GM12891 (cell line): ENCODE results near the gene GADD45G.

Source experiments
- DNase-seq: peaks from one replicate; pipeline ENCODE4 v3.0.0; 2011; ENCODE audit warnings: low spot score; ENCODE audit not compliant: insufficient read length
- FAIRE-seq: peaks from 2 replicates; lab custom pipeline; 2011; peaks lifted over from hg19 to GRCh38; lab: Jason Lieb, UNC
- PAX5 ChIP-seq: IDR thresholded peaks from 2 replicates; pipeline ENCODE4 v1.6.1; 2011; ENCODE audit warnings: low read length, moderate library complexity, mild to moderate bottlenecking; ENCODE audit not compliant: insufficient read depth, severe bottlenecking
- POLR2A ChIP-seq: IDR thresholded peaks from 2 replicates; pipeline ENCODE4 v1.6.1; 2011; ENCODE audit warnings: low read depth, low read length, control low read depth
- POLR2AphosphoS5 ChIP-seq: IDR thresholded peaks from 2 replicates; pipeline ENCODE4 v1.6.1; 2011; ENCODE audit warnings: low read depth, low read length, control low read depth
- POU2F2 ChIP-seq: IDR thresholded peaks from 2 replicates; pipeline ENCODE4 v1.6.1; 2011; ENCODE audit warnings: low read depth, mild to moderate bottlenecking, control low read depth, low read length, moderate library complexity
- SPI1 ChIP-seq: IDR thresholded peaks from 2 replicates; pipeline ENCODE4 v1.6.1; 2011; ENCODE audit warnings: low read depth, low read length, control low read depth
- TAF1 ChIP-seq: IDR thresholded peaks from 2 replicates; pipeline ENCODE4 v1.6.1; 2011; ENCODE audit warnings: low read depth, low read length, control low read depth

Gene GADD45G

GRCh38 chr9:89567649-89568048 is 37.2 kb upstream of the GADD45G start:
- no peak for DNase-seq
- no peak for FAIRE-seq
- TF ChIP-seq TAF1 (no peak), SPI1 (no peak), PAX5 (no peak), POU2F2 (no peak)

DNA sequence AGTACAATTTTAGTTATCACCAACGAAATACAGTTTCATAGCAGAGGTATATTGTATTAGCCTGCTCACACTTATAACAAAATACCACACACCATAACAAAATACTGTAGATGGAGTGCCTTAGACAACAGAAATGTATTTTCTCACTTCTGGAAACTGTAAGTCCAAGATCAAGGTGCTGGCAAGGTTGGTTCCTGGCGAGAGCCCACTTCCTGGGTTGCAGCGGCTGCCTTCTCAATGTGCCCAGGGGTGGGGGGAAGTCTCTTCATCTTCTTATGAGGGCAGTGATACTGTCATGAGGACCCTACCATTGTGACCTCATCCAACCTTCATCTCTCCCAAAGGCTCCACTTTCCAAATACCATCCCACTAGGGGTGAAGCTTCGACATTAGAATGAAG is 30.5 kb upstream of the GADD45G start:
- no peak for DNase-seq
- no peak for FAIRE-seq
- no peak for TF ChIP-seq POLR2AphosphoS5
- TF ChIP-seq POU2F2: no peak
- no peak for TF ChIP-seq TAF1
- no peak for TF ChIP-seq SPI1
- TF ChIP-seq POLR2A: no peak
- no peak for TF ChIP-seq PAX5

DNA sequence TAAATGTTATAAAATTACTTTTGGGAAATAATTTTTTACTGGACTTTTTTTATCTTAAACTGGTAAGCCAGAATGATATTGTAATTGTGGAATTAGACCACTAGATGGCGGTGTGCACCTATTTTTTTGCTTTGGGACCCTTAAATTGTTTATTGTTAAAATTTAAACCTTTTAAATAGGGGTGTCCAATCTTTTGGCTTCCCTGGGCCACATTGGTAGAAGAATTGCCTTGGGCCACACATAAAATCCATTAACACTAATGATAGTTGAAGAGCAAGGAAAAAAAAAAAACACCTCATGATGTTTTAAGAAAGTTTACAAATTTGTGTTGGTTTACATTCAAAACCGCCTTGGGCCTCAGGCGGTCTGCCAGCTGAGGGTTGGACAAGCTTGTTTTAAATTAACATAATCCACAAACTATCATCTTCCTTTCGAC is 28.4 kb upstream of the GADD45G start:
- DNase-seq (no peak), FAIRE-seq (no peak)
- no peak for TF ChIP-seq POLR2A
- no peak for TF ChIP-seq POU2F2
- no peak for TF ChIP-seq SPI1
- TF ChIP-seq TAF1: no peak
- no peak for TF ChIP-seq POLR2AphosphoS5
- no peak for TF ChIP-seq PAX5

DNA sequence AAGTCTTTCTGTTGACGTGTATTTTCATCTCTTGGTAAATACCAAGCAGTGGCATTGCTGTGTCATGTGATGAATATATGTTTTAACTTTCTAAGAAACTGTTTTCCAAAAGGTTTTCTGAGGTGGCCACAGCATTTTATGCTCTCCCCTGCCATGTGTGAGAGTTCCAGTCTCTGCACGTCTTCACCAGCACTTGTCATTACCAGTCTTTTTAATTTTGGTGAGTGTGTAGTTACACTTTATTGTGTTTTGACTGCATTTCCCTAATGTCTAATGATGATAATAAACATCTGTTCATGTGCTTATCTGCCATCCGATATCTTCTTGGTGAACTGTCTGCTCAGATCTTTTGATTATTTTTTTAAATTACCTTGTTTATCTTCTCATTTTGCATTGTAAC is 27.4 kb upstream of the GADD45G start:
- FAIRE-seq: no peak
- TF ChIP-seq PAX5: no peak
- no peak for TF ChIP-seq TAF1
- TF ChIP-seq POU2F2: no peak
- TF ChIP-seq POLR2AphosphoS5: no peak
- TF ChIP-seq POLR2A: no peak
- TF ChIP-seq SPI1: no peak
- DNase-seq: no peak

DNA sequence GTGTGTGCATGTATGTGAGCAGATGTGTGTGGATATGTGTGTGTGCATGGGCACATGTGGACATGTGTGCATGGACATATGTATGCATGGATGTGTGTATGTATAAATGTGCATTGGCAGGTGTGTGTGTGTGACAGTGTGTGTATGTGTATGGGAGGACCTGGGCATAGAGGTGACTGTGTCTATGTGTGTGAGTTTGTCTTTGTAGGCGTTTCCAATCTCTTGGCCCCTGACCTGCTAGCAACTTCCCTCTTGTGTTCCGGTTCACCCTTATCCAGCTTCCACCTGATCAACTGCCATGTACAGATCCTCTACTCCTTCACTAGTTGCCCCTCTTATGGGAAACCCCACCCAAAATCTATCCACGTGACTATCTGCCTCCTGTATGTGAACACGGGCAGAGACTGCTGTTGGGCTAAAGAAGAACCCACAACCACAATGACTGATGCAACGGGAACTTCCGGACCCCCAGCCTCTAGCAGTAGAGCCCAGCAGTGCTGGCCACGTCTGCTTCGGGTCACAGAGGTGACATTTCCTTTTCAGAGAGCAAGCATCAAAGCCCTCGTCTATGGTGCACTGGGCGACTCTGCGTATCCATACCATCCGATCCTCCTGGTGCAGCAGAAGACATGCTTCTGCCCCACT is 24.9 kb upstream of the GADD45G start:
- DNase-seq (no peak), FAIRE-seq (no peak)

DNA sequence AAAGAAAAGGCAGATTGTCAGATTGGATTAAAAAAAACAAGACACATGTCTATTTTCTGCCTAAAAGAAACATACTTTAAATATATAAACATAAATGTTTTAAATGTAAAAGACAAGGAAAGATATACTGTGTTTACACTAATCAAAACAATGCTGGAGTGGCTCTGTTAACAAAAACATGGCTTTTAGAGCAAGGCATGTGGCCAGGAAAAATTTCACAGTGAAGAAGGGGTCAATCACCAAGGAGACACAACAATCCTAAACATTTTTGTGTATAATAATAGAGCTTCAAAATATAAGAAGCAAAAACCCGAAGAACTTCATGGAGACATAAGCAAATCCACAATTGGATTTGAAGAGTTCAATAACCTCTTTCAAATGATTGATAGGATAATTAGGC is 18.5 kb upstream of the GADD45G start:
- DNase-seq (no peak), FAIRE-seq (no peak)
- TF ChIP-seq TAF1 (no peak), SPI1 (no peak), POU2F2 (no peak), PAX5 (no peak), POLR2AphosphoS5 (no peak), POLR2A (no peak)

More for the DNA sequence above, 24.9 kb upstream of the GADD45G start:
- TF ChIP-seq POU2F2 (no peak), POLR2A (no peak), TAF1 (no peak), SPI1 (no peak), POLR2AphosphoS5 (no peak), PAX5 (no peak)

GRCh38 chr9:89588271-89588879 is 16.4 kb upstream of the GADD45G start:
- no peak for FAIRE-seq
- no peak for DNase-seq
- TF ChIP-seq SPI1 (no peak), POLR2A (no peak), POLR2AphosphoS5 (no peak), TAF1 (no peak), POU2F2 (no peak), PAX5 (no peak)

GRCh38 chr9:89590415-89590814 is 14.4 kb upstream of the GADD45G start:
- FAIRE-seq: no peak
- no peak for DNase-seq
- TF ChIP-seq POU2F2 (no peak), TAF1 (no peak), PAX5 (no peak), POLR2A (no peak), POLR2AphosphoS5 (no peak), SPI1 (no peak)
